ENCODE measurements around the gene FAM136A.
"Not testable (repeated sequence)": the region's sequence is repeated elsewhere in the genome, so short reads cannot be mapped to it uniquely, and the experiment has no call there.

FAM136A gene

DNA sequence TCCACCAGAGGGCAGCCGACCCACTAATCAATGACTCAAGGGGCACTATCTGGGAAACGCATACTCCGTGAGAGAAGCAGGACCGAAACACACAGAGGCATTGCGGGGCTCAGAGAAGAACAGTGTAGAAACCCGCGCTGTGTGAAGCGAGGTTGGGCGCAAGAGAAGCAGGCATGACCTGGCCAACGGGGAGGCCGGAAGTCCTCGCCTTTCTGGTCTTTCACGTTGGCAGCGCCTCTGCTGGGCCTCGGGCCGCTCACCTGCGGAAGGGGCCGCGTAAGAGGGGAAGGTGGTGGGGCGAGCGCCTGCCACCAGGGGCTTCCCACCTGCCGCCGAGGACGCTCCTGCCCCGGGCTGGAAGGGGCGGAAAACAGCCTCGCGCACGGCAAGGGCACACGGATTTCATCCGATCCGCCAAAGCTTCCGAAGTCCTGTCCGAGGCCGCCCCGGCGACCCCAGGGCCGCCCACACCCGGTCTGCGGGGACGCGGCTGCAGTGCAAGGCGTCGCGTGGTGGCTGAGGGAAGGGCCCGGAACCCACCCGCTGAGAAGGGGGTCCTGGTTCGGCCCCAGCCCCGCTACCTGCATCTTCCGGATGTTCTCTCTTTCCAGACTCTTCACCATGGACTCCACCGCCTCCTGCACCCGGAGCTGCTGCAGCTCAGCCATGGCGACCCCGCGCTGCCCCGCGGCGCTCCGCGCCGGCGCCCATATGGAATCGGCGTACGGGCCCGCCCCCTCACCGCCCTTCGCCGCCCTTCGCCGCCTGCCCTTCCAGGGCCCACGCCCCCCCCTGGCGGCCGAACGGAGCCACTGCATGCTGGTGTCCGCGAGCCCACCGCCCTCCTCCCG lies at the start of gene FAM136A:
Gene FAM136A, minus strand, starts transcription at position 724 of the 851 bp plus-strand sequence. Its CDS starts 56 bp downstream, at position 668.
- DNase-seq (ENCODE audit: low read depth in 2 of 2) = peak; percentile 75 to 76

DNA sequence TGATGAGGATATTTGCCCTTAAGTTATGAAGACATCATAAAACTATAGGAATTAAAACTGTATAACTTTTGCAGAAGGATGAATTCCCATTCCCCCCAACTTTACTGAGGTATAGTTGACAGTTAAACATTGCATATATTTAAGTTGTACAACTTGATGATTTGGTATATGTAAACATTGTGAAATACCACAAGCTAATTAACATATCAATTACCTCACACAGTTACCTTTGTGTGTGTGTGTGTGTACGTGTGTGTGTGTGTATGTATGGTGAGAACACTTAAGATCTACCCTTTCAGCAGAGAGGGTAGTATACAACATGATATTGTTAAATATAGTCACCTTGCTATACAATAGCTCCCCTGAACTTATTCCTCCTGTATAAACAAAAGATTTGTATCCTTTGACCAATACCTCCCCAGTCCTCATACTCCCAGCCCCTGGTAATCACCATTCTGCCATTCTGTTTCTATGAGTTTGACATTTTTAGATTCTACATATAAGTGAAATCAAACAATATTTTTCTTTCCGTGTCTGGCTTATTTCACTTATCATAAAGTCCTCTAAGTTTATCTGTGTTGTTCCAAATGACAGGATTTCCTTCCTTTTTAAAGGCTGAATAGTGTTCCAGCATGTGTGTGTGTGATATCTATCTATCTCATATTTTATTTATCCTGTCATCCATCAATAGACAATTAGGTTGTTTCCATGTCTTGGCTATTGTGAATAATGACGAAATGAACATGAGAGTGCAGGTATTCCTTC lies 48.2 kb upstream of the FAM136A start:
- no peak for DNase-seq (ENCODE audit: low read depth in 2 of 2)

DNA sequence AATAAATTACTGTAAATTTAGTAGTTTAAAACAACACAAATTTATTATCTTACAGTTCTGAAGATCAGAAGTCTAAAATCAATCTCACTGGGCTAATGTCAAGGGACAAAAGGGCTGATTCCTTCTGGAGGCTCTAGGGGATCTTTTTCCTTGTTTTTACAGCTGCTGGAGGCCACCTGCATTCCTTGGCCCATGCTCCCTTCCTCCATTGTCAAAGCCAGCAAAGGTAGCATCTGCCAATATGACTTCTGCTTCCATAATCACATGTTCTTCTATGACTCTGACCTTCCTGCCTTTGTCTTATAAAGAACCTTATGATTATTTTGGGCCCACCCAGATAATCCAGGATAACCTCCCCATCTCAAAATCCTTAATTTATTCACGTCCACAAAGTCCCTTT lies 46.0 kb upstream of the FAM136A start:
- no peak for DNase-seq (ENCODE audit: low read depth in 2 of 2)

DNA sequence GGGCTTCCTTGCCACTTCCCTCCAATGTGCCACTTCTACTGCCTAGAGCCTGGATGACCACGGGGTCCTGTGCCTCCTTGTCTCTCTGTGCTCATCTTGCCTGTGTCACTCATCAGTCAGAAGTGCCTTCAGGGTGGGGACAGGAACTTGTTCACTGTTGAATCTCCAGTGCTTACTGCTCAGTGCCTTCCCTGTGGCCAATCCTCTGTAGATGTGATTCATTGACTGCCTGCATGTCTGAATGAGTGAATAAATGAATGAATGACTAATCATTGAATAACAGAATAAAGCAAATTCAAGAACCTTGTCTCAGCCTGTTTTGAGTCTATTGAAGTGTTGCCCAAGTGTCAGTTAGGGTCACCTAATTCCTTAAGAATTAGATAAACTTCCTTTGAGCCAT lies 42.3 kb upstream of the FAM136A start:
- DNase-seq (ENCODE audit: low read depth in 2 of 2) = no peak

DNA sequence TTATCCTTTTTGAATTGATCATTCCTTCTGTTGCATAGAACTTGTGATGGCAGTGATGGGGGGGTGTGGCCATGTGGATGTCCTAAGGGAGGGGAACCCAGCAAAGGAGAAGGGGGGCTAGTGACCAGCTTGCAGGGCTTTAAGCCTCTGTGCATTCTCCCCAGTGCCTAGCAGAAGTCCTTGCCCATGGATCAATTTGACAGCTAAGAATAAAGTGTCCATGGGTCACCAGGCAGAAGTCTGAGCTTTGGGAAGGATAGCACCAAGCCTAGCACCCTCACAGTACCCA lies 39.6 kb upstream of the FAM136A start:
- DNase-seq (ENCODE audit: low read depth in 2 of 2) = no peak

DNA sequence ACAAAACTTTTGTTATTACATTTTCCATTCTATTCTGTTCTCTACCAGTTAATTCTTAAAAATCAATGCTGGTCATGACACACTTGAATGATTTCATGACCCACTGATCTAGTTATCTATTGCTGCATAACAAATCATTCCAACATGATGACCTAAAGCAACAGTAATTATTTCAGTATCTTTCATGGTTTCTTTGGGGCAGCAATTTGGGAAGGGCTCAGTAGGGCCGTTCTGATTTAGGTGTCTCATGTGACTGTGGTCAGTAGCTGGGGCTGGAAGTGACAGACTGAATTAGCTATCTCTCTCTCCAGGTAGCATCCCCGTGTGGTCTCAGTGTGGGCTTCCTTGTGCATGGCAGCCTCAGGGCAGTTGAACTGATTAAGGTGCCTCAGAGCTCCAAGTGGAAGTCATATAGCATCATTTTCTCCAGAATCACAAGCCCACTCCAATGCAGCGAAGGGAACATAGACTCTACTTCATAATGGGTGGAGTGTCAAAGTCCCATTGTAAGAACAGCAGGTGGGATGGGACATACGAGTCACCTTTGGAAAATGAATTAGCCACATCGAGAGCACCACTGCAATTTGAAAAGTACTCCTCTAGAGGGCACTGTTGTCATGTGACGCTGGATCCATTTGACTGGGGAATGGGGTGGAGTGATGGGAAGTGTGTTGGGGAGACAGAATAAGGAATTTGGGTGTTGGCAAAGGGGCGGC lies 39.1 kb upstream of the FAM136A start:
- no peak for DNase-seq (ENCODE audit: low read depth in 2 of 2)

DNA sequence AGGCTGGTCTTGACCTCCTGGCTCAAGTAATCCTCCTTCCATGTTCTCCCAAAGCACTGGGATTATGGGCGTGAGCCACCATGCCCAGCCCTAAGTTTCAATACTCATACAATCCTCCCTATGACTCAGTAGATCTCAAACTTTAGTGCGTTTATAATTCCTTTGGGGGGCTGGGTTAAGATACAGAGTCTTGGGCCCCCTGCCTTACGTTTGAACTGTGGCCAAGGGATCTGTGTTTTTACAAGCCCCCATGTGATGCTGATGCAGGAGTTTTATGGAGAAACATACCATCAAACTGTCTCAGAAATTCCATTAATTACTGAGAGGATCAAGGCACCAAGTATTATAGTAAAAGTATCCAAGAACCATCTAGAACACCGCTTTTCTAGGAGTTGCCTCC lies 38.2 kb upstream of the FAM136A start:
- no peak for DNase-seq (ENCODE audit: low read depth in 2 of 2)

DNA sequence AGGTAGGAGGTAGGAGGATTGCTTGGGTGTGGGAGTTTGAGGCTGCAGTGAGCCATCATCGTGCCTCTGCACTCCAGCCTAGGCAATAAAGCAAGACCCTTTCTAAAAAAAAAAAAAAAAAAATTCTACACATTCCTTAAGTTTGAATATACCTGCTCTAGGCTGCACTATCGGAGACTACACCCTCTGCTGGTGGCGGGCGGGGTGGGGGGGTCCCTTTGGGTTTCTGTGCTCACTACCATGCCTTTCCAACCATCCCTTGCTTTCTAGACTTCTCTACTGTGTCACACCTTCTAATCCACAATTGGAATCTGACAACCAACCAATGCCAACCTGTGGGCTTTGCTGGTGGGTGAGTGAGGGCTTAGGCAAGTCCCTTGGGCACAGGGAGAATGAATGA lies 34.7 kb upstream of the FAM136A start:
- DNase-seq (ENCODE audit: low read depth in 2 of 2) = no peak

DNA sequence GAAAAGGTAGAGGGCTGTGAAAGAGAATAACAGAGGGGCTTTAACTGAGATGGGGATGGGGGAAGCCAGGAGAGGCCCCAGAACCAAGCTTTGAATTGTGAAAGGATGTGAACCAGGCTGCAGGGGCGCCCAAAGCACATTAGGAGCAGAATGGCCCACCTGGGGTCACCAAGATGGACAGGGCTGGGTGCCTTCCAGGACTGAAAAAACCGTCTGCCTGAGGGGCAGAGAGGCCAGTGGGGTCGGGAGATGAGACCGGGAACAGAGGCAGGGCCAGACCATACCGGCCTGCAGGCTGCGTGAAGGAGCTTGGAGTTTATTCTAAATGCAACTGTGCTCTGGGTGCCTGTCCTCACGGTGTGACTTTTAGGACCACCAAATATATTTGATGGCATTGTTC lies 29.1 kb upstream of the FAM136A start:
- no peak for DNase-seq (ENCODE audit: low read depth in 2 of 2)

DNA sequence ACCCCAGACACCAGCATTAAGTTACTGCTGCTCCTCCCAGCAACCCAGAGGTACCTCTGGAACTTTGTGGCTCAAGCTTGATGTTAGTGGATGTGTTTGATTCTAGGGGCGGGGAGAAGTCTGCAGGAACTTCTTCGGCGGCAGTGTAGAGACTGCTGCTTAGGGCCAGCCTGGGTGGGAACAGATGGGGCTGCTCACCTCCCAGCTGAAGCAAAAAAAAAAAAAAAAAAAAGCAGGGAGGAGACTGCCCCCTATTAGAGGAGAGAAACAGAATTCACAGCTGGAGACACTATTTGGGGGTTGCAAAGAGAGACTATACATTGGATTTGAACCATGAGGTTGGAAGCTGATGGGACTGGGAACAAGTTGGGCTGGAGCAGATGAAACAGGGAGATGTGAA lies 28.6 kb upstream of the FAM136A start:
- DNase-seq (ENCODE audit: low read depth in 2 of 2) = no peak

DNA sequence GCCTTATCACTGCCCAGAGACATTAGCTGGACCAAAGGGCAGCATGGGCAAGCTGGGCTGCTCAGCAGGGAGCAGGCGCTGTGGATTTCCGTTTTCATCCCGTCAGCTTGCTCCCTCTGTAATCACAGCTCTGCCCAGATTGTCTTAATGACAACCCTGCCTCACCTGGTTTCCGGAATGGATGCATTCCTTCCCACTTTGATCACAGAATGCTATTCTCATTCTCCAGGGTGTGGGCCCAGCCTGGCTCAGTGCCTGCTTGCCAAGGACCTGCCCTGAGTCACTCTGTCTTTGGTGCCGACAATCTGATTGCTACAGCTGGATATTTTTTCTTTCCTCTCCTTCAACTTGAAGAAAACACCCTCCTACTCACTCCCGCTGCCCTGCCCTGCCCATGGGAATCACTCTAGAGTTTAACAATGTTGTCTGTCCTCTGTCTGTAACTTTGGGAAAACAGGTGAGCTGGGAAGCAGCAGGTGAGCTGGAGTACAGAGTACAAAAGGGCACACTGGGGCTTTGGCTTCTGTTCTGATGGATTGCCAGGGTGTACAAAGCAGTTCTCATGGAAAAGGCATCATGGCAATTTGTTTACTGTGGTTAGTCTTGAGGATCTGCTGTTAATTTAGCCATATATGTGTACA lies 27.2 kb upstream of the FAM136A start:
- no peak for DNase-seq (ENCODE audit: low read depth in 2 of 2)

DNA sequence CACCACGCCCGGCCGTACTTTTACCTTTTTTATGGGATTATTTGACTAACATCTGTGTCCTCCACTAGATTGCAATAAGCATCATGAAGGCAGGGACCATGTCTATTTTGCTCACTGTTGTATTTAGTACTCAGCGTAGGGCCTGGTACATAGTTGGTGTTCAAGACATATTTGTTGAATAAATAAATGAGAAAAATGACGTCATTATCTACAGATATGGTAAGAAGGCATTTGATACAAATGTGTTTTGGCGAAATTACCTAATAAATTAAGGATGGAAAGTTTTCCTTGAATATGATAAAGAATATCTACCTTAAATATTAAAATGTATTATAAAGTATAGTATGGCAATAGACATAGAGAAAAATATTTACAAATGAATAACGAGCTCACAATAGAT lies 24.0 kb upstream of the FAM136A start:
- DNase-seq (ENCODE audit: low read depth in 2 of 2) = no peak

DNA sequence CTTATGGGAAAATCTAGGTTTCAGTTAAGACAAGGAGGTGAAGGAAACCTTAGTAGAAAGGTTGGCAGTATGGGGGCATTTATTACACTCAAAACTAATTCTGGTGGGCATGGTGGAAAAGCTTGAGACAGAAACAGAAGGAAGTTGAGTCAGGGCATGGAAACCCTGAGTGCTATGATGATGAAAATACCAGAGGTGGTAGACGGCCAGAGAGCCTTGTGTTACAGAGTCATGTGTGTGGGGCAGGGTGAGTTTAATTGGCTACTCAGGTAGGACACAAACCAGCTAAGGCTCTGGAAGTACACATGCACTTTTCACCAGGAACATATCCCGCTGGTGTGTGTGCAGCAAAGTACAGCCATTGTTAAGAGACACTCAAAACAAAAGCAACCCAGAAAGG lies 20.7 kb upstream of the FAM136A start:
- DNase-seq (ENCODE audit: low read depth in 2 of 2) = no peak

DNA sequence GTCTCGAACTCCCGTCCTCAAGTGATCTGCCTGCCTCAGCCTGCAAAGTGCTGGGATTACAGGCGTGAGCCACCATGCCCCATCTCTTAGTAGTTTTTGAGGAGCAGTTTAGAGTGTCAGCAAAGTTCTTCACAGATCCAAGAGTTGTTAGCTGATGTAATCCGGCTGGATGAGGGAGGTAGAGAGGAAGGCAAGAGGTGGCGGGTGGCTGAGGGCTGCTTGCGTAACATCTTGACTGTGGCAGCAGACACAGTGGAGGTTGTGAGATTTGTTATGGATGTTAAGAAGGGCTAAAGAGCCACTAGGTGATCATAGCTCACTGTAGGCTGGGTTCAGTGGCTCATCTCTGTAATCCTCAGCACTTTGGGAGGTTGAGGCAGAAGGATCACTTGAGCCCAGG lies 19.5 kb upstream of the FAM136A start:
- DNase-seq (ENCODE audit: low read depth in 2 of 2) = no peak

DNA sequence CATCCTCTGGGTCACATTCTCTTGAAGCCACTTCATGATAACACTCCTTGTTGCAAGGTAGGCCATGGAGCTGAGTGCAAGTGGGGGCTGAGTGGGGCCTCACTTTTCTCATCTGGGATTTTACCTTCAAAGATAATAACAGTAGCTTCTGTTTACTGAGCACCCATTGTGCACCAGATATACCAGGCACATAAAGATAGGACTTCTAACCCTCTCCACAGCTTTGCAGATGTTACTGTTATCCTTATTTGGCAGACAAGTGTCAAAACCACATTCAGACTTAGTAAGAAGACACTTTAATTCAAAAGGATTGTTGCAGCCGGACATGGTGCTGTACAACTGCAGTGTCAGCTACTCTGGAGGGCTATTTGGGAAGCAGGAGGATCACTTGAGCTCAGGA lies 12.8 kb upstream of the FAM136A start:
- no peak for DNase-seq (ENCODE audit: low read depth in 2 of 2)

DNA sequence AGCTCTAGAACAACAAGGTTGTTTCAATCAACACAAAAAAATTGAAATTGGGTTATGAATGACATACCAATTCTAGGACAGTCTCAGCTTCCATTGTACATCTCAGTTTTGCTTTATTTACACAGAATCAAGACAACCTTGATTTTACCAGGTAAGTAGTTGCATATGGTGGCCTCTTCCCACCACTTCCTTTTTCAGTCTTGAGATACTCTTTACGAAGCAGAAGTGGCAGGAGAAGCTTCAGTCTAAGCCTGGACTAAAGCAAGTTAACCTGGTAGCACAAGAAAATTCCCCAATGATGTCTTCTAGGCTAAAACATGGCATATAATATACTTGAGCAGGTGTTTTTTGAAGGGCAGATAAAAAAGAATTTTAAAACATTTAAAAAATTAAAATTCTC lies 10.7 kb upstream of the FAM136A start:
- no peak for DNase-seq (ENCODE audit: low read depth in 2 of 2)

DNA sequence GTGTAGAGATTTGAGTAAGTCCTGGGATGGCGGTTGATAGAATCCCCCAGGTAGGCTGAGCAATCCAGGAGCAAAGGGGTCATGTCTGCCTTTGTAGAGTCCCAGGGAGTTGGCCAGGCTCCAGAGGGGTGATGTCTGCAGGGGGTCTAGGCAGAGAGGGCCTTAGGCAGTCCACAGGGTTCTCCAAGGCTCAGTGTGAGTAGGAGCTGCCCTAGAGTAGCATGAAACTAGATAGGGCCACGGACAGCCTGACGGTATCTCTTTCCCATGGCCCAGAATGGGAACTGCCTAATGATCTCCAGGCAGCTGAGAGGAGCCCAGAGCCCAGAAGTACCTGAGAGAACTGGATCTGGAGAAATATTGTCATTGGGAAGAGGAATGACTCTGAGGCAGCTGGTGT lies 9.0 kb upstream of the FAM136A start:
- DNase-seq (ENCODE audit: low read depth in 2 of 2) = no peak

DNA sequence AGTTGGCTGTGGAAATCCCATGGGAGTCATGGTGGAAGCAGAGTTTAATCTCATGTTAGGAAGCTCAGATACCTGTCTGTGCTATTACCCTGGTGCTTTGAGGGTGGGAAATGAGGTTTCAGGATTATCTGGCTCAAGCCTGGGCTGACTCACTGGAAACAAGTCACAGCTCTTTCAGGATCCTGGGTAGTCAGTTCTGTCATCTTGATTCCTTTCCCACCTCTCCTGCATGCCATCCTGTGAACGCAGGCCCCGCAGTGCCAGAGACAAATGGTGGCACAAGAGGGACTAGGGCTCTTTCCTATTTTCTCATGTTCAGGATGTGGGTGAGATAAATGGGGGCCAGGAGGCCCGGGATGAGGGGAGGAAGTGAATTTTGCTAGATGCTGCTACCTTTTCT lies 3.7 kb upstream of the FAM136A start:
- DNase-seq (ENCODE audit: low read depth in 2 of 2) = no peak

DNA sequence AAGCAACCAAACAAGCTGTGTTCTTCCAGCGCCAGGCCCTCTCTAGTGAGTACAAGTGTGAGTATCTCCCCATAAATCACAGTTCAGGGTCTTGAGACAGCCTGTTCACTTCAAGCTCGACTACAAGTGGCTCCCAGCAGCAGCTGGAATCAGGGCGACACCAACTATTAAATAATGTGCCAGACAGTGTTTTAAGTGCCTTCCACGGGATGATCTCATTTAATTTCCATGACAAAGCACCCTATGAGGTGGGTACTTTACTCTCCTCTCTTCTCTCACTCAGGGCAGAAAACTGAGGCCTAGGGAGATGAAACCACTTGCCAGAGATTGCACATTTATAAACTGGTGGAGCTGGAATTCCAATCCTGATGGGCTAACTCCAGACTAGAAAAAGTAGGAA lies 2.6 kb upstream of the FAM136A start:
- DNase-seq (ENCODE audit: low read depth in 2 of 2) = no peak

DNA sequence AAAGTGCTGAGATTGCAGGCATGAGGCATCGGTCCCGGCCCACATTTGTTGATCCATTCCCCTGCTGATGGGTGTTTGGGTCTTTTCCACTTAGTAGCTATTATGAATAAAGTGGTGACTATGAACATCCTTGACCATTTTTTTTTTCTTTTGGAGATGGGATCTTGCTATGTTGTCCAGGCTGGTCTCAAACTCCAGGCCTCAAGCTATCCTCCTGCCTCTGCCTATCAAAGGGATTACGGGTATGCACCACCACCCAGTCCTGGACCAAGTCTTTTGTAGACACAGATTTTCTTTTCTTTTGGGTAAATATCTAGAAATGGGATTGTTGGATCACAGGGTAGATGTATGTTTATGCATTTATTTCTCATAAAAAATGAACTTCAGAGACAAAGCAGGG lies 1.3 kb upstream of the FAM136A start:
- no peak for DNase-seq (ENCODE audit: low read depth in 2 of 2)

DNA sequence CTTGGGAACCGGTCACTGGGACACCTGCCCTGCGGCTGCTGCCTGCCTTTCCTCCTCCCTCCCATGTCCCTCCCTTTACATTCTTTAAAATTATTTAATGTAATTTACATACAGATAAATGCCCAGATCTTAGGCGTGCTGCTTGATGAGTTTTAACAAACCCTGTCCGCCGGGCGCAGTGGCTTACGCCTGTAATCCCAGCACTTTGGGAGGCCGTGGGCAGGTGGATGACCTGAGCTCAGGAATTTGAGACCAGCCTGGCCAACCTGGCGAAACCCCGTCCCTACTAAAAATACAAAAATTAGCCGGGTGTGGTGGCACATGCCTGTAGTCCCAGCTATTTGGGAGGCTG lies 304 bp upstream of the FAM136A start:
- not testable (repeated sequence) for DNase-seq (ENCODE audit: low read depth in 2 of 2)

DNA sequence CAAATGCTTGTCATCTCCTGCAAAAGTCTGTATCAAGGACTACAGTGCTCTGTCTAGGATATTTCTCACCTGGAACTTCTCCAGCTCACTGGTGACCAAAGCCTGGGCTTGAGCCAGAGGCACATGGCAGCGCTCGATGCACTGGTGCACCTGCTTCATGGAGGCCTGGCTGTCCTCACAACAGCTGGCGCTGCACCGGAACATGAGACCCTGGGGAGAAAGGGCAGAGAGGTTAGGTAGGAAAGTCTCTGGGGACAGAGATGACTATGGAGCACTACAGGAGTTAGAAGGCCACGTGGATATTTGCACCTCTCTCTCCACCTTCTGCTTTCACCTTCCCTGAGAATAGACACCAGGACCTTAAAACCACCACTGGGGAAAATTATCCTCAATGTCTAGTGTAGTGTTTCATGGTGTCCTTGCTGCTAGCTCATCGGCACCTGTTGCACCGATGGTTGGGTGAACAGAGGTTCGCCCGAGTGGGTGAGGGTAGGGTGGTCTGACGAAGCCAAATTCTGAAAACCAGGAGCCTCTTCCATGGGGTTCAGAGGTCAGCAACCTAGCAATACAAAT lies 1.0 kb downstream of the FAM136A start:
- no peak for DNase-seq (ENCODE audit: low read depth in 2 of 2)
